ENCODE results near the gene DLST.

The DLST gene

DNA sequence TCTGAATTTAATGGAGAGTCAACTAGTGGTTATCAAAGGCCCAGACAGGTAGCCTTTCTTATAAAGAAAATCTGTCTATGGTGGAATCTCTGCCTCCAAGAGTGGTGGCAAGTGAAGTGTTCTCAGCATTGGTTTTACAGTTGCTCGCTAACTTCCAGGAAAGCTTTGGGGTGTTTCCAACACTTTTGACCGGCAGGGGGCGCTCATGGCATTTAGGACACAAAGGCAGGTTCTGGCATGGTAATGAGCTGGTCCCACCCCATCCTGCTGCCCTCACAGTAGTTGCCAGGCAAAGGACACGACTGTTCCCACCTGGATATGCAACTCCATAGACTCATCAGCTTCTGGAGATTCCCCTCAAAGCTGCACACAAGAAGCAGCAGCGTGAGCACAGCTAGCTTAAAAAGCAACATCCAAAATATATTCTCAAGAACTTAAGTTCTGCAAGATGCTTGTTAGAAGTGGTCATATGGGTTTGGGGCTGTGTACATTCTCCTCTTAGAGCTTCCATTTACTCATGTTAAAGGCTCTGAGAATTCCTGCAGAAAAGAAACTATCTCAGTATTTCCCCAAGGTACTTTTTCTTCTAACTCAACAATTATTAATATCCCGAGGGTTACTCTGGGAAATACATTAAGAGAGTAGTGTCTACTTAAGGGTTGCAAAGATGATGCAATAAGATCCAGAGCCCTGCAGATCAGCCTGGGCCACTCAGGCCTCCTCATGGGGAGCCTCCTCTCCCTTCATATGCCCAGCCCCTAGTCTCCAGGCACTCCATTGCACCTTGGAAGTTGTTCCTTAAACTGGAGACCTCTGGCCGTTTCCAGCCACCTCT is 20.6 kb upstream of the DLST start:
- DNase-seq, result peak; percentile 68

DNA sequence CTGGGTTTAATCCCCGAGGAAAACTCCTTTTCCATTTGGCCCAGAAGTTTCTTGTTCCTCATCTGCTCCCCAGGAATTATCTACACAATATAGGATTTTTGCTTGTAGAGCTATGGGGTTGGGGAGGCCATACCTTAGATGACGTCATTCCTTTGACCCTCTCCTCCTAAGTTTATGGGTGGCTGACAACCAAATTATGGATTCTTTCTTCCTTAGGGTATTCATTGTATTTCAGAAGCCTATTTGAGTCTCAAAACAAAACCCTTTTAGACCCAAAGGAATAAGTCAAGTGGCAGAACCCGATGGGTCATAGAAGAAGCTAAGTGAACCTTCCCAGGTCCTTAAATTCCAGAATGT is 20.0 kb upstream of the DLST start:
- DNase-seq, result no peak

DNA sequence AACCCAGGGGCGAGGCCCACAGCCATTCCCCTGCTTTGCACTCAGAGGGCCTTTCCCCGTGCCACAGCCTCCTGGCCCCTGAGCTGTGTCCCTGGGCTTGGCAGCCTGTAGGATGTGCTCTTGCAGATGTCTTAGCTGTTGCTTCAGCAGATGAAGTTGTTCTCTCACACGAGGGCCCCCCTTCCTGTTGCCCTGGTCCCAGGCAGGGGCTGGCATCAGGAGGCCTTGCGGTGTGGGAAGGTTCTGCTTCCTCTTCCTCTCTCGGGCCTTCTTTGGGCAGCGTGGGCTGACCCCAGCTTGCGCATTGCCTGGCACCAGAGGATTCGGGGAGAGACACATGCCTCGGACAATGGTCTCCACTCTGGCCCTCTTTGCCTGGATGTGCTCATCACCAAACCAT is 18.4 kb upstream of the DLST start:
- DNase-seq, result no peak

DNA sequence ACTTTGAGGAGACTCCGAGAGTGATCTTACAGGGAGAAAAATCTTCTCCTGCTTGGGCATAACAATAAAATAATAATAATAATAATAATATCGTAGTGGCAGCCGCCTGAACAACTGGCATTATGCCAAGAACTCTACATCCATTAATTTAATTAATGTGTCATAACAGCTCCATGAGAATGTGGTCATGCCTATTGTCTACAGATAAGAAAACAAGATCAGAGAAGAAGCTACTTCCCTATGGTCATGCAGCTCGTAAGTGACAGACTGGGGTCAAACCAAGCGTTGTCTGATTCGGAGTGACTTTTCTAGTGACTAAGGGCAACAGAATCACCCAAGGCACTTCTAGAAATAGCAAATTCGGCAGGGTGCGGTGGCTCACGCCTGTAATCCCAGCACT is 17.5 kb upstream of the DLST start:
- no peak for DNase-seq

- DNase-seq, result no peak
Measured at GRCh38 chr14:74865156-74865555, 16.6 kb upstream of the DLST start.

GRCh38 chr14:74866708-74867389 is 14.9 kb upstream of the DLST start:
- no peak for DNase-seq

DNA sequence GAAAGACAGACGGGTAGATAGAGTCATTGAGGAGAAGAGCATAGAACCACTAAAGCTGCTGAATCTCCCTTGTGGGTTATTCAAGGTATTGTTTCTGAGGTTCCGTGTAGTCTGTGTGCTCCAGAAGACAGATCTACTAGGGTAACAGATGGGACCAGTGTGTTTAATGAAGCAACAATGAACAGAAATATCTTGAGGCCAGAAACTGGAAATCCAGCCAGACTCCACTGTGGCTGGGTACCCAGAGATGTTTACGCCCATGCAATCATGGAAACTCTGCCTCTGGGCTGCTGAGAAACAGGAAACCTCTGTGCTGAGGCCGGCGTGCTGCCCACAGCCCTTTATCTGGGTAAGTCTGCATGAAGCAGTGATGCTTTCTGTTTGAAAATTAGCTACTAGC is 14.0 kb upstream of the DLST start:
- no peak for DNase-seq

- DNase-seq, result no peak
Measured at GRCh38 chr14:74868739-74869138, 13.0 kb upstream of the DLST start.

GRCh38 chr14:74871819-74872218 is 9.9 kb upstream of the DLST start:
- DNase-seq, result no peak

GRCh38 chr14:74875204-74875603 is 6.5 kb upstream of the DLST start:
- no peak for DNase-seq

DNA sequence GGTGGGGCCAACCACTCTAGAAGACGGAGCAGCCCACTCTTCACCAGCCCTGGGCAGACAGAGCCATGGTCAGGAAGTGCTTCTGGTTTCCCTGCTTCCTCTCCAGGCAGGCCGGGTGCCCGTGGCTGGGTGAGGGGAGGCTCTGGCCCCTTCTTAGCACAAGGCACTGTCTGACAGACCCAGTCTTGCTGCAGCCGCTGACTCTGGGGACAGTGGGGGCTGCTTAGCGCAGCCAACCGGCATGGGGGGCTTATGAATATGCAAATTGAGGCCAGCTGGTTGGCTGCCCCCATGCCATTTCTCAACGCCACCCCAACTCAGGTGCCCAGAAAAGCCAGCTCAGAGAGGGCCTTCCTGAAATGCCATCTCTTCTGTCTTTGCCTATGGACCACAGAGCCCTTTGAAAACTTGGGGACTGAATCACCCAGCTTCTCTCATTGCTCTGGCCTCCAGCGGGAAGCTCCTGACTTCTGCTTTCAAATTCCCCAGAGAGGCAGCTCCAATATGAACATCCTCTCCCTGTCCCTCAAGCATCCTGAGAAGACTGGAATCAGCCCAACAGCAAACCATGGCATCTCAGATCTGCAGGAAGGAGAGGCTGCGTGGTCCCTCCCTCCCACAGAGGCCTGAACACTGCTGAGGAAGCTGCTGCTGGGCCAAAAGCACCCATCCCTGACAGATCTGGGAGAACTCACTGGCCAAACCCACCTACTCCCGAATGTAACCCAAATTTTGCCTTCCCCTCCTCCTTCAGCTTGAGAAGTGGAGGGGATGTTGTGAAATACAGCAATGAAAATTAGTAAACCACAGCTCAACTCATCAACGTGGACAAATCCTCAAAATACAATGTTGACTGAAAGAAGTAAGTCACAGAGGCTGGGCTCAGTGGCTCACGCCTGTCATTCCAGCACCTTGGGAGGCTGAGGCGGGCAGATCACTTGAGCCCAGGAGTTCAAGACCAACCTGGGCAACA is 5.5 kb upstream of the DLST start, which contains the start of gene PROX2:
Gene PROX2 (minus strand): TSS at position 205 of the 973 bp plus-strand sequence. CDS start 12,311 bp downstream, outside the sequence.
- no peak for DNase-seq

- DNase-seq, result no peak
Measured at GRCh38 chr14:74879427-74880182, 2.1 kb upstream of the DLST start.

DNA sequence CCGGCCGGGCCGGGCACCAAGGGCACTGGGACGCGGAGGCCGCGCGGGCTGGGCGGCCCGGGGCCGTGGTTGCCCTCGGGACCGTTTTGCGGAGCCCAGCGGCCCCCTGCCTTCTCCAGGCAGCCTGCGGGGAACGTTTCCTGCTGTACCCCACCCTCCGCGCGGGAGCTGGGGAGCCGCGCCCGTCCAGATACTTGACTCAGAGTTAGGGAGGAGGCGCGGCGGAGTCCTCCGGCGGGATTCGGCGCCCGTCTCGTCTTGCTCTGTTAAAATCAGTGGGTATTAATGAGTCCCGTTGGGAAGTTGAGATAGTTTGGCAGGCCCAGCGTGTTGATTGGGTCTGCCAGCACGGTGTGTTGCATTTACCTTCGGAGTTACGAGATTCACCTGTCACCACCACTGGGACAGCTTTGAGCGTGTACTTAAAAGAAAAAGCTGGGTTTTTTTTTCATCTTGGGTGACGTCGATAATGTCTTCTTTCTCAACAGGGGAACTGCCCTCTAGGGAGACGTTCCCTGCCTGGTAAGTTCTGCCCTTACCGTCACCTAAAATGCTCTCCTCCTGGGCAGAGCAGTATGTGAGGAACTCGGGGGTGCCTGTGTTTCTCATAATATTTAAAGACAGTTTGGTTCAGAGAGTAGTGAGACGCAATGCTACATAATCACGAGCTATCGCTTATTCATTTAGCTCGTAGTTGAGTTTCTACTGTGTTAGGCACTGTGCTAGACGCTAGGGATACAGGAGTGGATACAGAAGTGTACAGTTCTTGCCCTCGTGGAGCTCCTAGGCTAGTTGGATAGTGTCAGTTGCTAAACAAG is 596 bp downstream of the DLST start:
- DNase-seq, result no peak

DNA sequence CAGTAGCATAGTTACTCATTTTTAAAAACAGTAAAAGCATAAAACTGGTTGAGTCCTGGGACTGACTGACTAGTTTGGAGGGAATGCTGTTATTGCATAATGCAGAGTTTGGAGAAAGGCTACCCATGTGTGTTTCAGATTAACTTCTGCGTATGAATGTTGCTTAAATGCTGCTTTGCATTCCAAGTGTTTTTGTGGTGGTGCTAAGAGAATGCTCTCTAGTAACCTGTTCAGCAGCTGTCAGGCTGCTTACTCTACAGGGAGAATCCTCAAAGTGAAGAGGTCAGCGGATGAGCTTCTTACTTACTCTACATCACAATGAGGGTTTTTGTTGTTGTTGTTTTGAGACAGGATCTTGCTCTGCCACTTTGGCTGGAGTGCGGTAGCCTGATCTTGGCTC is 4.3 kb downstream of the DLST start:
- DNase-seq, result no peak

- DNase-seq, result no peak
Measured at GRCh38 chr14:74888164-74889158, 6.7 kb downstream of the DLST start.

- DNase-seq, result no peak
Measured at GRCh38 chr14:74890262-74890661, 8.5 kb downstream of the DLST start.

- no peak for DNase-seq
Measured at GRCh38 chr14:74891870-74892269, 10.2 kb downstream of the DLST start.

- DNase-seq, result no peak
Measured at GRCh38 chr14:74892745-74893144, 11.0 kb downstream of the DLST start.

DNA sequence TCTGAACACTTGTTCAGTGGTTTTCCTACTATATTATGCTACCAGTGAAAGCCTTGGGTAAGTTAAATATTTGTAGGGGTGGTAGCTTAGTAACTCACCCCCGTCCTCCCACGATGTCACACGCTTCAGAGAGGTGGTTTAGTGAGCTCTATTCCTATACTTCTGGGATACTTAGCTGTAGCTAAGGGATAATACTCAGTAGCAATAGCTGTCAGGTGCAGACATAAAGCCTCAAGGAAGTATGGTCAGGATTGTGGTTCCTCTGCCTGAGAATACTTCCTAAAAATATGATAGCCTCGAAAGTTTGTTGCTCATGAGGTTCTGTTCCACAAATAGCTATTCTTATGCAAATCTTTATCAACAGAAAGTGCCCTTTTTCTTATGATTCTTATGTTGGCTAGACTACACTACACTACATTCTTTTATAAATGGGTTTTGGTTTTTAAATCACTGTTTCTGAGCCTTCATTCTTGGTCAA is 11.9 kb downstream of the DLST start:
- no peak for DNase-seq

- no peak for DNase-seq
Measured at GRCh38 chr14:74896400-74896799, 14.7 kb downstream of the DLST start.

Measured in NCI-H1048 (cell line).